SH-SY5Y (cell line): ENCODE data around the gene ART4.

Experiments
- GATA2 ChIP-seq: IDR thresholded peaks from 2 replicates; pipeline ENCODE4 v1.6.1; 2011; ENCODE audit warnings: mild to moderate bottlenecking, low read depth, low read length
- GATA3 ChIP-seq: IDR thresholded peaks from 2 replicates; pipeline ENCODE4 v1.6.1; 2011; ENCODE audit warnings: low read depth, mild to moderate bottlenecking, low read length, moderate library complexity

DNA sequence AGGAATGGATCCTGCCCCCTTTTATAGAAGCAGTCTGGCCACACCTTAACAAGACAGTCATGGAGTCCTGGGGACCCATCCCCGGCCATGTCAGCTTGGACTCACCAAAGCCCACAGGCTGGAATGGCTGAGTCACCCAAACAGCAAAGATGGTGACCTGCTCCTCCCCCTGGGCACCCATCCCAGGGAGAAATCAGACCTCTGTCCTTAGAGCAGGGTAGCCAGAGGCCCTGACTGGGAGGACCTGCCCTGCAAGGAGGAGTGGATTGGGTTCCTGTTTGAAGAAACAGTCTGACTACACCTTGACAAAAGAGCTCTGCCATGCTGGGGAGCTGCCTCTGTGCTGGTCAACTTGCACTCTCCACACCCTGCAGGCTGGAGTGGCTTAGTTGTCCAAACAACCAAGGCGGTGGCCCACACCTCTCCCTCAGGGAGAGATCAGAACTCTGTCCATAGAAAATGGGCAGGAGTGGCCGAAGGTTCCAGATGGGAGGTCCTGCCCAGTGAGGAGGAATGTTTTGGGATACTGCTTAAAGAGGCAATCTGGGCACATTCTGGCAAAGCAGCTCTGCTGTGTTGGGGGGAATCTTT lies 25.7 kb upstream of the ART4 start:
- no peak for TF ChIP-seq GATA3
- no peak for TF ChIP-seq GATA2
